Amygdala (tissue), 56 donors: Measurements from ENCODE around the gene TMPRSS13.
"Not testable (repeated sequence)": the region's sequence is repeated elsewhere in the genome, so short reads cannot be mapped to it uniquely, and the experiment has no call there.

Source experiments
- DNase-seq, 56 donors: peaks; one replicate each; lab custom pipeline; 2025; lab: John Stamatoyannopoulos, UW

TMPRSS13 gene

GRCh38 chr11:117875382-117876058, 53.7 kb downstream of the TMPRSS13 start:
- peak in 17 of 56 donors; percentile 22 to 75 (median 54) for DNase-seq

GRCh38 chr11:117874910-117875381, 54.3 kb downstream of the TMPRSS13 start:
- DNase-seq: no peak

- no peak for DNase-seq
These were observed 54.8 kb downstream of the TMPRSS13 start for GRCh38 chr11:117874253-117874909.

- DNase-seq: no peak
These were observed 55.4 kb downstream of the TMPRSS13 start for GRCh38 chr11:117873828-117874125.

GRCh38 chr11:117872975-117873827, 56.0 kb downstream of the TMPRSS13 start:
- no peak for DNase-seq

GRCh38 chr11:117872420-117872961, 56.7 kb downstream of the TMPRSS13 start:
- no peak for DNase-seq

GRCh38 chr11:117871784-117872183, 57.4 kb downstream of the TMPRSS13 start:
- DNase-seq: no peak

GRCh38 chr11:117871160-117871559, 58.0 kb downstream of the TMPRSS13 start:
- DNase-seq: no peak

GRCh38 chr11:117870103-117870952, 58.9 kb downstream of the TMPRSS13 start:
- DNase-seq: peak in 24 of 56 donors; percentile 21 to 74 (median 44)

GRCh38 chr11:117869604-117870003, 59.6 kb downstream of the TMPRSS13 start:
- no peak for DNase-seq

- DNase-seq: no peak
These were observed 60.2 kb downstream of the TMPRSS13 start for GRCh38 chr11:117868815-117869561.

GRCh38 chr11:117868088-117868487, 61.1 kb downstream of the TMPRSS13 start:
- no peak for DNase-seq

- peak in 26 of 56 donors; percentile 19 to 75 (median 52) for DNase-seq
These were observed 62.7 kb downstream of the TMPRSS13 start for GRCh38 chr11:117866526-117866925.

GRCh38 chr11:117865546-117865945, 63.7 kb downstream of the TMPRSS13 start:
- DNase-seq: not testable (repeated sequence)

GRCh38 chr11:117863383-117863782, 65.8 kb downstream of the TMPRSS13 start:
- DNase-seq: no peak

- DNase-seq: no peak
These were observed 66.4 kb downstream of the TMPRSS13 start for GRCh38 chr11:117862753-117863152.

- DNase-seq: no peak
These were observed 67.0 kb downstream of the TMPRSS13 start for GRCh38 chr11:117862019-117862725.

GRCh38 chr11:117861151-117862018, 67.8 kb downstream of the TMPRSS13 start:
- DNase-seq: no peak
